NB4 (cell line): ENCODE measurements around the gene SLC7A6.

ENCODE experiments used
- DNase-seq: peaks from one replicate; pipeline ENCODE4 v3.0.0; 2010; ENCODE audit warnings: low read depth
- H3K4me3 ChIP-seq: one replicate; pipeline ENCODE4 v1.5.1; 2011; ENCODE audit warnings: mild to moderate bottlenecking, low read depth, low read length, moderate library complexity
- MYC ChIP-seq: IDR thresholded peaks from 2 replicates; pipeline ENCODE4 v1.6.1; 2011; ENCODE audit warnings: low read depth, low read length
- POLR2A ChIP-seq: IDR thresholded peaks from 2 replicates; pipeline ENCODE4 v1.6.1; 2011; ENCODE audit warnings: mild to moderate bottlenecking; ENCODE audit not compliant: insufficient read length; ENCODE audit errors: extremely low read depth
- TF ChIP-seq, protein P1 (sequence below): IDR thresholded peaks from 2 replicates; pipeline ENCODE4 v1.6.1; 2011; ENCODE audit warnings: low read depth, low read length
- TF ChIP-seq, protein P2 (sequence below): IDR thresholded peaks from one replicate; pipeline ENCODE4 v1.5.1; 2012; ENCODE audit warnings: low read depth, low read length

SLC7A6 gene

DNA sequence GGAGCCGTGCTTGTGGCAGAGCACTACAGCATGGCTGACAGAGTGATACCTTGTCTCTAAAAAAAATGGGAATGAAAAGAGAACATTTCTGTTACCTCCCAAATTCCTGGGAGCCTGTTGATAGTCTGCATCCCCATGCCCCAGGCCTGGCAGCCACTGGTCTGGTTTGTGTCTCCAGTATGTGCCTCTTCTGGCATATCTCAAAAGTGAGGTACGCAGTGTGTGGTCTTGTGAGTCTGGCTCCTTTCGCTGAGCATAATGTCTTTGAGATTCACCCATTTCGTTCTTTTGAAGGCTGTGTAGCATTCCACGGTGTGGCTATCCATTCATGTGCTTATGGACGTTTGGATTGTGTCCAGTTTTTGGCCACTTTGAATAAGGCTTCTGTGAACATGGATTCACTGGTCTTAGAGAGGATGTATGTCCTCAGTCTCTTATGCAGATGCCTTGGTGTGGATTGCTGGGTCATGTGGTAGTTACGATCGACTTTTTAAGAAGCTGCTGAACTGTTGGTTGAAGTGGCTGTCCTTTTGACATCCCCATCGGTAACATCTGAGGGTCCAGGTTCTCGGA is 85.6 kb downstream of the SLC7A6 start:
- TF ChIP-seq MYC (no peak), POLR2A (no peak)
- TF ChIP-seq, protein P1, sequence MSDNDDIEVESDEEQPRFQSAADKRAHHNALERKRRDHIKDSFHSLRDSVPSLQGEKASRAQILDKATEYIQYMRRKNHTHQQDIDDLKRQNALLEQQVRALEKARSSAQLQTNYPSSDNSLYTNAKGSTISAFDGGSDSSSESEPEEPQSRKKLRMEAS = no peak
- TF ChIP-seq, protein P2, sequence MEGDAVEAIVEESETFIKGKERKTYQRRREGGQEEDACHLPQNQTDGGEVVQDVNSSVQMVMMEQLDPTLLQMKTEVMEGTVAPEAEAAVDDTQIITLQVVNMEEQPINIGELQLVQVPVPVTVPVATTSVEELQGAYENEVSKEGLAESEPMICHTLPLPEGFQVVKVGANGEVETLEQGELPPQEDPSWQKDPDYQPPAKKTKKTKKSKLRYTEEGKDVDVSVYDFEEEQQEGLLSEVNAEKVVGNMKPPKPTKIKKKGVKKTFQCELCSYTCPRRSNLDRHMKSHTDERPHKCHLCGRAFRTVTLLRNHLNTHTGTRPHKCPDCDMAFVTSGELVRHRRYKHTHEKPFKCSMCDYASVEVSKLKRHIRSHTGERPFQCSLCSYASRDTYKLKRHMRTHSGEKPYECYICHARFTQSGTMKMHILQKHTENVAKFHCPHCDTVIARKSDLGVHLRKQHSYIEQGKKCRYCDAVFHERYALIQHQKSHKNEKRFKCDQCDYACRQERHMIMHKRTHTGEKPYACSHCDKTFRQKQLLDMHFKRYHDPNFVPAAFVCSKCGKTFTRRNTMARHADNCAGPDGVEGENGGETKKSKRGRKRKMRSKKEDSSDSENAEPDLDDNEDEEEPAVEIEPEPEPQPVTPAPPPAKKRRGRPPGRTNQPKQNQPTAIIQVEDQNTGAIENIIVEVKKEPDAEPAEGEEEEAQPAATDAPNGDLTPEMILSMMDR = no peak
- no peak overlapping the region for H3K4me3 ChIP-seq
- DNase-seq = no peak

DNA sequence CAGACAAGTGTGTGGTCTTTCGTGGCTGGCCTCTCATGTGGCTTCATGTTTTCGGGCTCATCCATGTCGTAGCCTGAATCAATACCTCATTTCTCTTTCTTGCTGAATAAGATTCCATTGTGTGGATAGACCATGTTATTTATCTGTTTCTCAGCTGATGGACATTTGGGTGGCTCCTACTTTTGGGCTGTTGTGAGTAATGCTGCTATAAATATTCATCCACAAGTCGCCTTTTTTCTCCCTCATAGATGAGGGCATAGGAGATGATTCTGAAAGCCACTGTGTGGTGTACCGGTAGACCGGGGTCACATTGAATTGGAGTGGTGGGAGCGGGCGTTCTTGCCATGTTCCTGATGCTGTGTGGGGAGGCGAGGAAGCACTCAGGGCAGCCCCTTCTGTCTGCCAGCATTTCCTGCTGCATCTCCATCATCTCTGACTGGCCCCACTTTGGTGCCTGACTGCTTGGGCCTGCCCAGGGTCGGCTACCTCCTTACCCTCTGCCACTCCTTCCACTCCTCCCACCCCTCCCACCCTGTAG is 86.6 kb downstream of the SLC7A6 start:
- no peak for DNase-seq
- no peak overlapping the region for H3K4me3 ChIP-seq
- TF ChIP-seq POLR2A = no peak
- TF ChIP-seq, protein P2 = no peak
- TF ChIP-seq MYC = no peak
- TF ChIP-seq, protein P1 = no peak
